Fibroblast of mammary gland (primary cell): Measurements from ENCODE around the gene GADL1.

ENCODE experiments used
- DNase-seq: peaks from one replicate; pipeline ENCODE4 v3.0.0-alpha.2; 2010; ENCODE audit warnings: low read depth
- H3K4me3 ChIP-seq: 2 replicates; pipeline ENCODE4 v1.5.1; 2011; ENCODE audit warnings: low read depth, mild to moderate bottlenecking, low read length, moderate library complexity; ENCODE audit not compliant: control insufficient read depth
- TF ChIP-seq, protein P1 (sequence below): conservative IDR thresholded peaks from 2 replicates; pipeline ENCODE4 v1.5.1; 2011; ENCODE audit warnings: low read depth, low read length, inconsistent platforms; ENCODE audit not compliant: control insufficient read depth, insufficient read depth

Gene GADL1

DNA sequence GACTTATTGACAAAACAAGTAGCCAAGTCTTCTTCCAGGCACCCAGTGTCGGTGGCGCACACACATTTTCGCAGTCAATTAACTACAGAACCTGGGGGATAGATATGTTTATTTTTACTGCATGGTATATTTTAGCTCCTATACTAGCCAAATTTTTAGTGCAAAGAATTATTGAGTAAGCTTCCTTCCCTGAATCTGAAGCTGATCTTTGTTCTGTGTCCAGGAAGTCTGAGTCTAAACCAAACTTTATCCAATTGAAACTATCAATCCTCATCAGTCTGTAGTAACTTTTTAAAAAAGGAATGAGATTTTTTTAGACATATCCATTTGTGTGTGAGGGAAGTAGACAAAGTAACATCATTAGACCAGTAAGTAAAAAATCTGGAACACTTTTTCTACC, 133.1 kb downstream of the GADL1 start:
- TF ChIP-seq, protein P1, sequence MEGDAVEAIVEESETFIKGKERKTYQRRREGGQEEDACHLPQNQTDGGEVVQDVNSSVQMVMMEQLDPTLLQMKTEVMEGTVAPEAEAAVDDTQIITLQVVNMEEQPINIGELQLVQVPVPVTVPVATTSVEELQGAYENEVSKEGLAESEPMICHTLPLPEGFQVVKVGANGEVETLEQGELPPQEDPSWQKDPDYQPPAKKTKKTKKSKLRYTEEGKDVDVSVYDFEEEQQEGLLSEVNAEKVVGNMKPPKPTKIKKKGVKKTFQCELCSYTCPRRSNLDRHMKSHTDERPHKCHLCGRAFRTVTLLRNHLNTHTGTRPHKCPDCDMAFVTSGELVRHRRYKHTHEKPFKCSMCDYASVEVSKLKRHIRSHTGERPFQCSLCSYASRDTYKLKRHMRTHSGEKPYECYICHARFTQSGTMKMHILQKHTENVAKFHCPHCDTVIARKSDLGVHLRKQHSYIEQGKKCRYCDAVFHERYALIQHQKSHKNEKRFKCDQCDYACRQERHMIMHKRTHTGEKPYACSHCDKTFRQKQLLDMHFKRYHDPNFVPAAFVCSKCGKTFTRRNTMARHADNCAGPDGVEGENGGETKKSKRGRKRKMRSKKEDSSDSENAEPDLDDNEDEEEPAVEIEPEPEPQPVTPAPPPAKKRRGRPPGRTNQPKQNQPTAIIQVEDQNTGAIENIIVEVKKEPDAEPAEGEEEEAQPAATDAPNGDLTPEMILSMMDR, result no peak
- no peak for DNase-seq
- no peak overlapping the region for H3K4me3 ChIP-seq

DNA sequence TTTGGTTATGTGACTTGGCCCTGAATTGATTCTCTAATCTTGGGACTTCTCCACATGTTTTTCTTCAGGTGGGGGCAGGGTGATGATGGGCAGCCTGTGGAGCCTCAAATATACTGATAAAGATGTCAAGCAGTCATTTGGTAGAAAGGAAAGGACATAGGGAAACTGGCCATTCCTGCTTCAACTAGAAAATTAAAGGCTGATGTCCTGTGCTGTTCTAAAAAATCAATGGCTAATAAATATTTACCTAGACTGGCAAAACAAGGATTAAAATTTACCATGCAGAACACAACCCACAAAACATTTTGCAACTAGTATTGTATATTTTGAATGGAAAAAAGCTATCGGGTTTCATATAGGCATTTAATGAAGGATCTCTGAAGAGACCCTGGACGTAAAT, 133.7 kb downstream of the GADL1 start:
- H3K4me3 ChIP-seq, result no peak overlapping the region
- no peak for DNase-seq
- TF ChIP-seq, protein P1, result no peak

DNA sequence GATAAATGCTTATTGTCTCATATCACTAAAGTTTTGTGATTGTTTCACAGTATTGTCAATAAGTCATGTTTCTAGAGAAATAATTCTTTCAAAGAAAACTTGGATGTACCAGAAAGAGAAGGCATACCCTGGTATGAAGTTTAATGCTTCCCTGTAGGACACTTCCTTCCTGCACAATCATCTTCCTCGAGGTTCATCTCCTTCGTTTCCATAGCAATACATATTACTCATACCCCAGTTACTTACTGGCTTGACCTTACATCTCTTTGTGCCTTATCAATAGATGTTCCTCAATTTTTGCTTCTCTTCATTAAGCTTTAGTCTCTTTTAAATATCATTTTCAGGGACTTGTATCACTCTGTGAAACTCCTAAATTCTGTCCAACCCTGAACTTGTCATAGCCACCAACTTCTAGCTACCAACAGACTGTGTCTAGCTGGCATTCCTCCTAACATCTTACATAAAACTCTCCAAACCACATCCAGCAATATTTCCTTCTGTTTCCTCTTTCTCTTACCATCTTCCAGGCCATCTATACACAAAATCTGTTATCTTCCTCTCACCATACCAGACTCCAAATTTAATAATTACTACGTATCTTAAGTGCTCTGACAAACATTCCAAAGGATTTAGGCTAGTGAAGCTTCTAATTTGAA, 134.3 kb downstream of the GADL1 start:
- DNase-seq, result peak; percentile 45
- TF ChIP-seq, protein P1, result no peak
- no peak overlapping the region for H3K4me3 ChIP-seq

DNA sequence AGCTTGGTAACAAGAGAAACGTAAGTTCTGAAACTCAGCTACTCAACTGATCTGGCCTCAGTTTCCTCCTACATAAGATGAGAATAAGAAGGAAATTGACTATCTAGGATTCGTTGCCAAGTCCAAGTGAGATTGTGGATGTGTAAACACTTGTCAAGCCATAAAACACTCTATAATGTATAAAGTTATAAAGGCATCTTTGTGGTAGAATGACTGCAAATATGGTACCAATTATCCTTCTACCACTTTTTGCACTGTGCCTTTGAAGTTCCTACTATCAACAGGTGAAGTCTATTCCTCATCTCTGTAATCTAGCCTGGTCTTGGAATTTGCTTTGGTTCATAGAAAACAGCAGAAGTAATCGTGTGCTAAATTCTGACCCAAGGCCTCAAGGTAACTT, 138.2 kb downstream of the GADL1 start:
- TF ChIP-seq, protein P1, result no peak
- no peak overlapping the region for H3K4me3 ChIP-seq
- DNase-seq, result no peak

DNA sequence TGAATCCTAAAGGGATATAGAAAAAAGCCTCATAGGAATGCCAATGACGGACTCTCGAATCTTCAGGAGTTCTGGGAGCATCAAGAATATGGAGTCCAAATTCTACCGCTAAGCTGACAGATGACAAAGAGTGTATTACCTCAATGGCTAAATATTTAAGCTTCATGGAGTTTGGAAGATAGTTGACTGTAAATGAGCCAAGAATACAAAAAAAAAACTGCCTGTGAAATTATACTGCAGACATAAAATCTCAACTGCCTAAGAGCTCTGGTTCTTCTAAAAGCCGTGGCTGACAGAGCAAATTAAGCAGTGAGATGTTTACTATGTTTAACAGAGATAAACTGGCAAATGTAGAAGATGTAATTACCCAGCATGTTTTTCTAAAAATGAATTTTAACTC, 140.0 kb downstream of the GADL1 start:
- DNase-seq, result no peak
- no peak overlapping the region for H3K4me3 ChIP-seq
- TF ChIP-seq, protein P1, result no peak

DNA sequence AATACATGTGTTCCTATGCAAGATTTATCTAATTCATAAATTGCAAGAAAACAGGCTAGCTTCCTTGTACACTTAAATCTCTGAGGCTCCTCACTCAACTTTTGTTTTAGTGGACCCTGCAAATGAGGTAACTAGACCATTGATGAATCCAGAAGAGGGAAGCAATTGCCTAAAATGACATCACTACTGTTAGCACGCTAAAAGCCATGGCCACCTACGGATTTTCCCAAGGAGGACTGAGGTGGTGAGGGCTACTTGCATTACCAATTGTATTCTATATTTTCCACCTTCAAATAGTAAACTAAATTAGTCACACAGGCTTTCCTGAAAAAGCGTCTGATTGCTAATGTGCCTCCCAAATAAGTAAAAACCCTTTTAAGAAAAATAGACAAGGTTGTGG, 140.7 kb downstream of the GADL1 start:
- TF ChIP-seq, protein P1, result no peak
- H3K4me3 ChIP-seq, result no peak overlapping the region
- no peak for DNase-seq

DNA sequence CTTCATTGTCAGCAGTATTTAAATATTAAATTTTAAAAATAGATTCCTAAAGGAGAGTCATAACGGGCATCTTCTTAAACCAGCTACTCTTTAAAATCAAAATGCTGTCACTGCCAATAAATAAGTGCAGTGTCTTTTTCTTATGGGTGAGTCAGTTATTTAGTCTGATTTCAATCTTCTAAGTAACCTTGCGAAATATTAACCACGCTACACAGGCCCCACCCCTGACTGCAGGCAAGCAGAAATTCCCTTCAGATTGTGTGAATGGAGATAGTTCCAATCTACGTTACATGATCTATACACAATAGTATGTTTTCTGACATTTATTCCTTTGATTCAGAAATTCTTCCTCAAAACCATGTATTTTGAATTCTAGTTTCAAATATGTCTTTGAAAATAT, 141.5 kb downstream of the GADL1 start:
- H3K4me3 ChIP-seq, result no peak overlapping the region
- TF ChIP-seq, protein P1, result no peak
- DNase-seq, result peak; percentile 85
